ENCODE results near the gene RSPO4.

DNA sequence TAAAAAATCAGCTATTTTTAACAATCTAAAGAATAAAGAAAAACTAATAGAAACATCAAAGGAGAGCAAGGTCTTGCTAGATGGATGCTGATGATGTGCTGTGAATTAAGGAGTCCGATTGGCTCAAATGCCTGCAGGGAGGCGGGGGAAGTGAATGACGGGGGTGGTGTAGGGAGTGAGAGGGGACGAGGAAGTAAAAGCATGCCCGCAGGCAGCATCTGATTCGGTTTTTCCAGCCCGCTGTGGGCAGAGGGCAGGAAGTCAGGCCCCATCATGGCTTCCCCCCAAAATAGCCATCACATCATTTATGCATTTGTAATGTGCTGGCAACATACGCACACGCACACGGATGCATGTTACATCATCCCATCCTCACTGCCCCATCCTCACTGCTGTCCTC is 10.3 kb downstream of the RSPO4 start:
- TF ChIP-seq ZC3H11A (IDR thresholded peaks at IDR 0.05) (no peak), CTCF (IDR thresholded peaks at IDR 0.05) (no peak), MYC (IDR thresholded peaks at IDR 0.05; ENCODE audit: borderline replicate concordance, low read length) (no peak)

Data from A549 (cell line).